ENCODE measurements around the gene GRAMD2A.

Gene GRAMD2A

DNA sequence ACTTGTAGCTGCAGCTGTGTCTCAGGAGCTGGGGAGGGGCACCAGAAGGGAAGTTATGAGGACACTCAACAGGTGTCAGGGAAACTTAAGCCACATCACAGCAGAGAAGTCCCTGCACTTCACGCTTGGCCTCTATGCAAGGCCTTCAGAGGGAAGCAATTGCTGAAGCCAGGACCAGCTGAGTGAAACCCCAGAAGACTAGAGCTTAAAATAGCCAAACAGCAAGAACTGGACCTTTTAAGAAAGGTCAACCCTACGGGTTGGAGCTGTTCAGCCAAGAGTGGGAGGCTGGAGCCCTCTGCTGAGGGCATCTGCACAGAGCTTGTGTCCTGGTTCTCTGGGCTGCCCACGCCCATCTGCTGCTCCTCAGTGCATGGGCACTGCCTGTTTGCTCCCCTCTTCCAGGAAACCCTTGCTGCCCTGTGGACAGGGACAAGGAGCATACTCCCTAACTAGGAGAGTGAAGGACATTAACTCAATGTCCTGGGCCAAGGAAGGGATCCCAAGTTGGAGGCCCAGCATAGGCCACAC is 3.9 kb upstream of the GRAMD2A start:
- peaks cover 97% of the 10 kb centered on the region for H4K20me1 ChIP-seq
- peaks cover 28% of the 10 kb centered on the region for H3K27me3 ChIP-seq
- H3K4me3 ChIP-seq: no peak overlapping the region
- peaks cover 87% of the 10 kb centered on the region for H3K36me3 ChIP-seq
- H3K4me2 ChIP-seq: peak overlapping the region; percentile 48
- H3K9ac ChIP-seq: peak overlapping the region; percentile 17
- H3K4me1 ChIP-seq: peaks cover 44% of the 10 kb centered on the region
- TF ChIP-seq Cebpa-rat (IDR thresholded peaks at IDR 0.05): no peak
- H3K27ac ChIP-seq: peak overlapping the region; percentile 42
- H3K9me3 ChIP-seq: no peaks in the 10 kb centered on the region

DNA sequence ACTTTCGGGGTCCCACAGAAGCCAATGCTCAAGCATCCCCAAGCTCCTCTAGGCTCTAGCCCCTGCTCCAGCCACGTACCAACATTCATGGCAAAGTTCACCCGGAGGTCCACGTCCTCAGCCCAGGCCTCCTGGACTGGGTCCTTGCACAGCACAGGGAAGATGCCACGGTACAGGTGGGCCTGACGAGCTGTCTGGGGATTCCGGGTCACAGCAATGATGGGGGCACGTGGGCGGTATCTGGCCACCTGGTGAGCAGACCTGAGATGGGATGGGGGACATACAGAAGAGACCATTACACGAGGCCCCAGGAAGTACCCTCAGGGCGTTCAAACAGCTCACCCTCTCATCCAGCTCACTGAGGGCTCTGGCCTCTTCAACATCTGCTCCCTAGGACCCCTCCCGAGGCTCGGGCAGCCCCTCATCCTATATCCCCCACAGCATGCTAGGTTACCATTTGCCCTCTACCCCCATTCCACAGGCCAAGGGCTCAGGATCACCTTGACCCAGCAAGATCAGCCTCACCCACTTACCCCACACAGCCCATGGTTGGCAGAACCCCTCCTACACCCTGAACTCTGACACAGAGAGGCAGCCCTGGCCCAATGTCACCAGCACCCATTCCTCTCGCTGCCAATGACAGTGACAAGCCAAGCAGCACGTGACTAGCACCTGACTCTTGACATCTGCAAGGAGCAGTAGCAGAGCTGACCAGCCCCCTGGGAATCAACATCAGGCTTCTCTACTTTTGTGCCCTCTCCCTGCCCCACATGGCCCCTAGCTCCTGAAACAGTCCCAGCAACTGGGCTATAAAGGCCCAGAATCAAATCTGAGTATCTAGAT is 3.0 kb upstream of the GRAMD2A start:
- Histone ChIP-seq H3K4me1 (peaks cover 47% of the 10 kb centered on the region), H3K4me3 (no peak overlapping the region), H3K27me3 (peaks cover 36% of the 10 kb centered on the region), H3K9me3 (no peaks in the 10 kb centered on the region), H4K20me1 (peaks cover 90% of the 10 kb centered on the region), H3K36me3 (peaks cover 79% of the 10 kb centered on the region), H3K4me2 (peak overlapping the region; percentile 48), H3K27ac (peak overlapping the region; percentile 42), H3K9ac (peak overlapping the region; percentile 17; the same call in 1 of the 2 replicates)
- TF ChIP-seq Cebpa-rat (IDR thresholded peaks at IDR 0.05): no peak

DNA sequence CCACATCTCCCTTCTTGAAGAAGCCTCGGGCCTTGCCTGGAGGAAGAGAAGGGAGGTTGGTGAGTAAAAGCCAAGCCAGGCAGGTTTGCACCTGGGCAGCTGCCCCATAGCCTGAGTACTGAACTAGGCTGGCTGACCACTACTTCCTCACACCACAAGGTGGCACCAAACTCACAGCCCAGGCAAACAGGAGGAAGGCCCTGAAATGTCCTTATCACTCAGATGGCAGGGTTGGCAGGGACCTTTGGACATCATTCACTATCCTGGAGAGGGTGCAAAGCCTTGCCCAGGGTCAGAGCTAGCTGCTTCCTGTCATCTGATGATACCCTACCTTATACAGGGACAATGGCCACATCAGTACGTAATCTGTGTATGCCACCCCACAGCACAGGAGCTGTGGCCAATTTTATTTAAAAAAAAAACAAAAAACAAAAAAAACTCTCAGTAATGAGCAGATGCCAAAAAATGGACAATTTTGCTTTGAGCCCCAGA is 2.2 kb upstream of the GRAMD2A start:
- H3K27ac ChIP-seq: no peak overlapping the region
- H3K4me1 ChIP-seq: peaks cover 52% of the 10 kb centered on the region
- H3K4me2 ChIP-seq: no peak overlapping the region
- peaks cover 70% of the 10 kb centered on the region for H3K36me3 ChIP-seq
- H3K9ac ChIP-seq: no peak overlapping the region
- H4K20me1 ChIP-seq: peaks cover 81% of the 10 kb centered on the region
- H3K27me3 ChIP-seq: peaks cover 38% of the 10 kb centered on the region
- TF ChIP-seq Cebpa-rat (IDR thresholded peaks at IDR 0.05): no peak
- no peak overlapping the region for H3K4me3 ChIP-seq
- no peaks in the 10 kb centered on the region for H3K9me3 ChIP-seq

DNA sequence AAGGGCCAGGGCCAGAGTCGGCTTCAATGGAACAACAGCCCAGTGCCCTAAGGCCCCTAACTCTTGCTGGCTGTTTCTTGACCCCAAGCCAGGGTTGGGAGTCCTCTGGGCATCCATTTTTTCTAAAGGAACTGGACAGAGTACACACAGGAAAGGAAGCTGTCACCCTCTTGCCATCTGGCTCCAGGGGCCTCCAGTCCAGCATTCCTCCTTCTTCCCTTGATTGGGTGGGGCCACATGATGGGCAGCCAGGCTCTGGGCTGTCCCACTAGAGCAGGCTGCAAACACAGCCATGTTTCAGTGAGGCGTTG is 1.6 kb upstream of the GRAMD2A start:
- Histone ChIP-seq H3K4me3 (no peak overlapping the region), H3K27ac (no peak overlapping the region), H4K20me1 (peaks cover 75% of the 10 kb centered on the region), H3K36me3 (peaks cover 64% of the 10 kb centered on the region), H3K9ac (no peak overlapping the region), H3K9me3 (no peaks in the 10 kb centered on the region), H3K4me1 (peaks cover 47% of the 10 kb centered on the region), H3K4me2 (no peak overlapping the region), H3K27me3 (peaks cover 38% of the 10 kb centered on the region)
- TF ChIP-seq Cebpa-rat (IDR thresholded peaks at IDR 0.05): no peak

DNA sequence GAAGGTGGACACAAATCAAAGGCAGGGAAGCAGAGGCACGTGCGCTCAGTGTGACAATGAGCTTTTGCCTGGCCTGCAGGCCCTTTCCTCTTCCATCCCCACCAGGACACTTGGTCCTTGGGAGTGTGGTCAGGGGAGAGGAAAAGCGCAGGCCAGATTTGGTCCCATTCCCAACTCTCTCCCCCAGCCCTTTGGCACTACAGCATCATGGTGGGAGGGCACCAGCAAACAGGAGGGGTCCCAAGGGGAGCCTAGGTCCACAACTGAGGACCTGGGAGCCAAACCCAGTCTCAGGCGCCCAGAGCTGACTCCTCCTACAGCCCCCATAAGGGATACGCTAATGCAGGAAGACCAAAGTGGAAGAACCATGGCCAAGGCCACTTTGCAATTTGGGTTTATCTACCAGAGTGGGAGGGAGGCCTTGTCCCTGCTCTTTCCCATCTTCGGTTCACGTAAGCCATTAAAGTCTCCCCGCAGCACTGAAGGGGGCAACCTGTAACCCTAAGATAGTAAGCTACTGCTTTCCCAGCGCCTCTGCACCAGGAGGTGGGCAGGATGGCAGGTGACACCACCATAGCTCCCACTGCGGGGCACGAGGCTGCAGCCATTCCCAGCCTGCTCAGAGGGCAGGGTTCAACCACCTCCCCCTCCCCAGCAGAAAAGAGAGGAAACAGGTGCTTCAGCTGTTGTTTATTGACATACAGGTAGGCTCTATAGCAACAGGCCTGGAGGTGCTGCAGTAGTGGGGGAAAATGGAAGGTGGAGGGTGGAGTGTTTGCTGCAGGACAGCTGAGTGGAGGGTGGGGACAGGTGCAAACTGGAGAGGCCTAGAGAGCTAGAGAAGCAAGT is 993 bp upstream of the GRAMD2A start:
- Histone ChIP-seq H3K4me1 (peaks cover 46% of the 10 kb centered on the region), H3K9ac (no peak overlapping the region), H3K27ac (no peak overlapping the region), H3K4me2 (no peak overlapping the region), H3K36me3 (peaks cover 58% of the 10 kb centered on the region), H4K20me1 (peaks cover 70% of the 10 kb centered on the region), H3K9me3 (no peaks in the 10 kb centered on the region), H3K27me3 (peaks cover 38% of the 10 kb centered on the region), H3K4me3 (no peak overlapping the region)
- TF ChIP-seq Cebpa-rat (IDR thresholded peaks at IDR 0.05): no peak

DNA sequence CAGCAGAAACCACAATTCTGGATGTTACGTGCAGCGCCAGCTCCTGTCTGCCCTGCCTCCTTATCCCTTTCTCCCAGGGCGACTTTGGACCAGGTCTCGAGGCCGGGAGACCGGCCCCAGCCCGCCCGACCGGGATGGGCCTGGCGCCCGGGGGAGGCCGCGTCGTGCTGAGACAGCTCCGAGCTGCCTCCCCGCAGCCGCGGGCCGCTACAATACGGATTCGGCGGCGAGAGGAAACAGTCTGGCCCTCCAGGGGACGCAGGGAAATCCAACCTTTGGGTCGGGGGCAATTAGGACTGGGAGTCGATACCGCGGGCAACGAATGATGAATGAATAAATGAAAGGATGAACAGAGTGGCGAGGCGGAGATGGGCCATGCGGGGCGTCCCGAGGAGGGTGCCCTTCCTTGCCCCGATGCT is 537 bp downstream of the GRAMD2A start:
- no peaks in the 10 kb centered on the region for H3K9me3 ChIP-seq
- H3K4me3 ChIP-seq: 0 out of 2 replicates have a peak overlapping the region, but pooled peaks have one; percentile 18
- no peak for TF ChIP-seq Cebpa-rat (IDR thresholded peaks at IDR 0.05)

DNA sequence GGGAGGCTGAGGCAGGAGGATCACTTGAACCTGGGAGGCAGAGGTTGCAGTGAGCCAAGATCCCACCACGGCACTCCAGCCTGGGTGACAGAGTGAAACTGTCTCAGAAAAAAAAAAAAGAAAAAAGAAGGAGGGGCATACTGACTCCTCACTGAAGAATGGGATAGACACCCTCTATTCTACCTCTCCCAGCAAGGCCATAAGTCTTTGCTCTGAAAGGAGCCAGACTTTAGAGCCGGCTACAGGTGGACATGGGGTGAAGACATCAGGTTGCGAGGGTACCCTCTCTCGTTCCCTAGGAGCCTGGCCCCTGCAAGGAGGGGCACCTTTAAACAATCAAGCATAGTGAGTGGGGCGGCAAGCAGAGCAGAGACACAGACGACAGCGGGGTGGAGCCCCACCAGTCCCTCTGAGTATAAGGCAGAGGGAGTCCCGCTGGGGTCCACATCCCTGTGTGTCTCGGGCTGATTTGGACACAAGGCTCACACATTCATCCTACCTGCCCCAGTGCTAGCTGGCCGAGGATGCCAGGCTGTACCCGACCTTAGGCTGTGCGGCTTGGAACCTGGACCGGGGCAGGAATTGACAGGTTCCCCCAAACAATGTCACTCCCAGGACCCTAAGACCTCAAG is 1.1 kb downstream of the GRAMD2A start:
- Histone ChIP-seq H3K9me3 (no peaks in the 10 kb centered on the region), H3K27ac (no peak overlapping the region), H3K4me1 (peaks cover 26% of the 10 kb centered on the region), H3K36me3 (peaks cover 38% of the 10 kb centered on the region), H3K9ac (no peak overlapping the region), H4K20me1 (peaks cover 49% of the 10 kb centered on the region), H3K4me2 (no peak overlapping the region), H3K4me3 (no peak overlapping the region), H3K27me3 (peaks cover 38% of the 10 kb centered on the region)
- TF ChIP-seq Cebpa-rat (IDR thresholded peaks at IDR 0.05): no peak

More for the DNA sequence above, 537 bp downstream of the GRAMD2A start:
- peaks cover 43% of the 10 kb centered on the region for H3K36me3 ChIP-seq
- peaks cover 54% of the 10 kb centered on the region for H4K20me1 ChIP-seq
- H3K4me2 ChIP-seq: peak overlapping the region; percentile 28; the same call in 1 of the 2 replicates
- H3K27ac ChIP-seq: no peak overlapping the region
- H3K27me3 ChIP-seq: peaks cover 38% of the 10 kb centered on the region
- no peak overlapping the region for H3K9ac ChIP-seq
- peaks cover 31% of the 10 kb centered on the region for H3K4me1 ChIP-seq

DNA sequence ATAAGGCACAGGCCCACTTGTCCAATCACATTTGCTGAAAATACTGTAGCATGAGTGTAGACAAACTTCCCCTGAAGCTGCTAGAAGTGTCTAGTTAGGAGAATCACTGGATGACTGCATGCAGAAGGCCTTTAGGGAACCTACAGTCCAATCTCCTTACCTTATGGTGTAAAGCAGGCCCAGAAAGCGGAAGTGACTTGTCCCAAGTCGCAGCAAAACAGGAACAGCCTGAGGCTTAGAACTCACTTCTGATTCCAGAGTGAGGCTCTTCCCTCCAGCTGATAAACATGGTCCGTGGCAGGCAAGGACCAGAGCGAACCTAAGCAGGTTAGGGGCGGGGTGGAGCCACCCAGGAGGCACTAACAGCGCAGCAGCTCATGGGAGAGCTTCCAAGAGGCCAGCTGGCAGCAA is 2.5 kb downstream of the GRAMD2A start:
- TF ChIP-seq Cebpa-rat (IDR thresholded peaks at IDR 0.05): no peak
- no peak overlapping the region for H3K9ac ChIP-seq
- H3K36me3 ChIP-seq: peaks cover 23% of the 10 kb centered on the region
- no peak overlapping the region for H3K4me3 ChIP-seq
- no peaks in the 10 kb centered on the region for H3K9me3 ChIP-seq
- peaks cover 38% of the 10 kb centered on the region for H3K27me3 ChIP-seq
- peaks cover 35% of the 10 kb centered on the region for H4K20me1 ChIP-seq
- H3K27ac ChIP-seq: peak overlapping the region; percentile 45; the same call in 1 of the 2 replicates
- H3K4me2 ChIP-seq: peak overlapping the region; percentile 69
- peaks cover 18% of the 10 kb centered on the region for H3K4me1 ChIP-seq

DNA sequence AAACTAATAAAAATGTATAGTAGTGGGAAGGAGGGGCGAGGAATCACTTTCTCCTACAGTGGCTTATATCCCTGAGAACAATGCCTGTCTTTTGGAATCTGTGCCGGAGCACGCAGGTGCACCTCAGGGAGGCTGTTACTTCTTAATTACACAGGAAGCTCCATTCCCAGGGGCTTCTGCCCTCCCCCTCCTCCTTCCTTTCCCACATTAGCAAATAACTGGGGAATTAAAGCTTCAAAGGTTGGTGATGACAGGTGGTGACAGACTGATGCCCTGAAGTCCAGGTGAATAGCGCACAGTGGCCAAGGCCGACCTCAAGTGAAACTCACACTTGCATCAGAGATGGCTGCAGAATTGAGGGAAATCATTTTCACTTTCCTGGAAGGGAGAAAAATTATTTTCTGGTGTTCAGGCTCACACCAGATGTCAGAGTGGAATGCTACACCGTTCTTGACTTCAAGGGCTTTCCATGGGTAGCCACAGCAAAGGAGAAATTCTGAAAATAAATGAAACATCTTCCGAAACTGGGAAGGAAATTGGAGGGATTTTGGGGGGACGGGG is 3.7 kb downstream of the GRAMD2A start:
- no peak overlapping the region for H3K4me3 ChIP-seq
- no peak overlapping the region for H3K27ac ChIP-seq
- H3K4me2 ChIP-seq: no peak overlapping the region
- no peak overlapping the region for H3K9ac ChIP-seq
- H3K4me1 ChIP-seq: peaks cover 18% of the 10 kb centered on the region
- H3K36me3 ChIP-seq: peaks cover 12% of the 10 kb centered on the region
- no peaks in the 10 kb centered on the region for H3K9me3 ChIP-seq
- H3K27me3 ChIP-seq: peaks cover 34% of the 10 kb centered on the region
- no peak for TF ChIP-seq Cebpa-rat (IDR thresholded peaks at IDR 0.05)
- H4K20me1 ChIP-seq: peaks cover 23% of the 10 kb centered on the region

Data from BLaER1 (cell line).